GM12801 (cell line): ENCODE measurements around the gene C2CD5.

Experiments
- TF ChIP-seq, protein P1 (sequence below): IDR thresholded peaks from one replicate; pipeline ENCODE4 v1.5.1; 2011; ENCODE audit warnings: control low read depth; ENCODE audit not compliant: insufficient read length; ENCODE audit errors: extremely low read depth

C2CD5 gene

DNA sequence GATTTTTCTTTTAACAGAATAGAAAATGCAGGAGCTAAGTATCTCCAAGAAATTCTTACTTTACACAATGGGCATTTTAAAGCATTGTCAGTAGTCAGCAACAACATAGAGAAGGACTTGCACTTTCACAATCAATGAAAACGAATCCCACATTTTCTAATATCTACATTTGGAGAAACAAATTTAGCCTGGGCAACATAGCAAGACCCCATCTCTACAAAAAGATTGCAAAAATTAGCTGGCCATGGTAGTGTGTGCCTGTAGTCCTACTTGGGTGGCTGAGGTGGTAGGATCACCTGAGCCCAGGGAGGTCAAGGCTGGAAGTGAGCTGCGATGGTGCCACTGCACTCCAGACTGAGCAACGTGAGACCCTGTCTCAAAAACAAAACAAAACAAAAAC, 30.6 kb upstream of the C2CD5 start:
- TF ChIP-seq, protein P1, sequence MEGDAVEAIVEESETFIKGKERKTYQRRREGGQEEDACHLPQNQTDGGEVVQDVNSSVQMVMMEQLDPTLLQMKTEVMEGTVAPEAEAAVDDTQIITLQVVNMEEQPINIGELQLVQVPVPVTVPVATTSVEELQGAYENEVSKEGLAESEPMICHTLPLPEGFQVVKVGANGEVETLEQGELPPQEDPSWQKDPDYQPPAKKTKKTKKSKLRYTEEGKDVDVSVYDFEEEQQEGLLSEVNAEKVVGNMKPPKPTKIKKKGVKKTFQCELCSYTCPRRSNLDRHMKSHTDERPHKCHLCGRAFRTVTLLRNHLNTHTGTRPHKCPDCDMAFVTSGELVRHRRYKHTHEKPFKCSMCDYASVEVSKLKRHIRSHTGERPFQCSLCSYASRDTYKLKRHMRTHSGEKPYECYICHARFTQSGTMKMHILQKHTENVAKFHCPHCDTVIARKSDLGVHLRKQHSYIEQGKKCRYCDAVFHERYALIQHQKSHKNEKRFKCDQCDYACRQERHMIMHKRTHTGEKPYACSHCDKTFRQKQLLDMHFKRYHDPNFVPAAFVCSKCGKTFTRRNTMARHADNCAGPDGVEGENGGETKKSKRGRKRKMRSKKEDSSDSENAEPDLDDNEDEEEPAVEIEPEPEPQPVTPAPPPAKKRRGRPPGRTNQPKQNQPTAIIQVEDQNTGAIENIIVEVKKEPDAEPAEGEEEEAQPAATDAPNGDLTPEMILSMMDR: no peak

DNA sequence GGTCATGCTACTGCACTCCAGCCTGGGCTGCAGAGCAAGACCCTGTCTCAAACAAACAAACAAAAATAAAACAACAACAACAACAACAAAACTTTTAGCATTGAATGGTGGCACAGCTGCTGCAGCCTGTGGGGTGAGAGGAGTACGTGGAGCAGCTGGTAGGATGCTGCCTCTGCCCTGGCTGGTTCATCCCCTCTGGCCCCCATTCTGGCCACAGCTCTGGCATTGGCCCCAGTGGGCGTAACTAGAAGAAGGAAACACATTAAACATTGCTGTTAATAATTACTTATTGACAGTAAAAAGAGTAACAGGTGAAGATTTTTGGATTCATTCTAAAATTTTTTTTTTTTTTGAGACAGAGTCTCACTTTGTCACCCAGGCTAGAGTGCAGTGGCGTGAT, 28.8 kb upstream of the C2CD5 start:
- TF ChIP-seq, protein P1: no peak

DNA sequence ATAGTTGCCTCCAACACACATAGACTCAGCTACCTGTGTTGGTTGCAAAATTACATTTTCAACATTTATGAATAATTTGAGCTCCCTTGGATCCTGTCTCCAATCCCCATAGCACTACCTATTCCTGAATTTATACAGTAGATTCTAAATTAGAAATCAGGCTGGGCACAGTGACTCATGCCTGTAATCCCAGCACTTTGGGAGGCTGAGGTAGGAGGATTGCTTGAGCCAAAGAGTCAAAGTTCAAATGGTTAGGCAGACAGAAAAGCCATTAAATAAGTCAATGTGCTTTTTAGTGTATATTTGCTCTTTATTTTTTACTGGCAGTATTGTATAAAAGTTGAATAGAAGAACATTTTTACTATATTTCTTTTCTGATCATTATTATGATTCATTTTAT, 24.9 kb upstream of the C2CD5 start:
- TF ChIP-seq, protein P1: no peak

DNA sequence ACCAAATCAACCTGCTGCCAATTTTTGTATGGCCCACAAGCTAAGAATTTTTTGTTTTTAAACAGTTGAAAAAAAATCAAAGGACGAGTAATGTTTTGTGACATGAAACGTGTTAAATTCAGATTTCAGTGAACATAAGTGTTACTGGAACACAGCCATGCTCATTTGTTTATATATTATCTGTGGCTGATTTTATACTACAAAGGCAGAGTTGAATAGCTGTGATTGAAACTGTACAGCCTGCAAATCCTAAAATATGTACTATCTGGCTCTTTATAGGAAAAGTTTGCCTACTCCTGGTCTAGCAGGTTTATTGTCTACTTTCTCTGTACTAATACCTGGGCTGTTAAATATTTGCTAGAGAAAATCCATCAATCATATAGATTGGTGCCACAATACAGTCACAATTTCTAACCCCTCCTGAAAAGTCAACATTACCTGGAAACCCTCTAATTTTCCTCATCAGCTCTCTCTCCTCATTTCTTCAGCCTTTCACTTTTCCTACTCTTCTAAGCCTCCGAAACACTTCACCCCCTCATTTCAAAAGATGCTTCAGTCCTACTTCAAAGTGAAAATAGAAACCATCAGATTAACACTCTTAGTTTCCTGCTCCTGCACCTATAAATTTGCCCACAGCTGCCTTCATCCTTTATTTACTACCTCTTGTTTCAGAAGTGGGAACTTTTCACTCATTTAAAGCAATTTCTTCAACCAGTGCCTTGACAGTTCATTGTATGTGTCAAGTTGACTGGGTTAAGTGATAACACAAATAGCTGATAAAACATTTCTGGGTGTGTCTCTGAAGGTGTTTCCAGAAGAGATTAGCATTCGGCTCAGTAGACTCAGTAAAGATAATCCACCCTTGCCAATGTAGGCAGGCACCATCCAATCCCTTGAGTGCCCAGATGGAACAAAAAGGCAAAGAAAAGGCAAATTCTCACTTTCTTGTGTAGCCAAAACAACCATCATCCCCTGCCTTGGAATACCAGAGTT, 18.0 kb upstream of the C2CD5 start:
- TF ChIP-seq, protein P1: no peak

DNA sequence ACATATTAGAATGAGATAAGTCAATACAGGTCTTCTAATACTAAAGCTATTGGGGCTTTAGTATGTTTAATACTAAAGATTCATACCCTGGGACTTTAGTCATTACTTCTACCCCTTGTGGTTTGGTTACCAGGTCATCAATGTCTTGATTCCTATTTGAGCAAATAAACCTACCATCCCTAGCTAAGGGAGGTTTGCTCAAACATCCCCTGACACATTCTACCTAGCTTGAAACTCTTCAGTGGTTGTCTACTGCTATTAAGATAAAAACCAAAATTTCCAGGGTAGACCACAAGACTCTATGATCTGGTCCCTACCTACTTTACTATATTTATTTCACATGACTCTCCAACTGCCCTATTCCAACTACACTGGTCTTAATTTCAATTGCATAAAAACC, 7.3 kb upstream of the C2CD5 start:
- TF ChIP-seq, protein P1: no peak

DNA sequence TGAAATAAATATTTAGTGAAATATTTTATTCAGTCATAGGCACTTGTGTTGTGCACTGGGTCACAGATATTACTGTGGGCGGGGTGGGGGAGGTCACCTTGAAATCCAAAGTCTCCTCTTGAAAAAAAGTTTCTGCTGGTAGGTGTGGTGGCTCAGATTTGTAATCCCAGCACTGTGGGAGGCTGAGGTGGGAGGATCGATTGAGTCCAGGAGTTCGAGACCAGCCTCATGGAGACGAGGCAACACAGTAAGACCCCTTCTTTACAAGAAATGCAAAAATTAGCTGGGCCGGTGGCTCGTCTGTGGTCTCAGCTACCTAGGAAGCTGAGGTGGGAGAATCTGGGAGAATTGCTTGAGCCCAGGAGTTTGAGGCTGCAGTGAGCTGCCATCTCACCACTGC, 913 bp upstream of the C2CD5 start:
- TF ChIP-seq, protein P1: no peak

DNA sequence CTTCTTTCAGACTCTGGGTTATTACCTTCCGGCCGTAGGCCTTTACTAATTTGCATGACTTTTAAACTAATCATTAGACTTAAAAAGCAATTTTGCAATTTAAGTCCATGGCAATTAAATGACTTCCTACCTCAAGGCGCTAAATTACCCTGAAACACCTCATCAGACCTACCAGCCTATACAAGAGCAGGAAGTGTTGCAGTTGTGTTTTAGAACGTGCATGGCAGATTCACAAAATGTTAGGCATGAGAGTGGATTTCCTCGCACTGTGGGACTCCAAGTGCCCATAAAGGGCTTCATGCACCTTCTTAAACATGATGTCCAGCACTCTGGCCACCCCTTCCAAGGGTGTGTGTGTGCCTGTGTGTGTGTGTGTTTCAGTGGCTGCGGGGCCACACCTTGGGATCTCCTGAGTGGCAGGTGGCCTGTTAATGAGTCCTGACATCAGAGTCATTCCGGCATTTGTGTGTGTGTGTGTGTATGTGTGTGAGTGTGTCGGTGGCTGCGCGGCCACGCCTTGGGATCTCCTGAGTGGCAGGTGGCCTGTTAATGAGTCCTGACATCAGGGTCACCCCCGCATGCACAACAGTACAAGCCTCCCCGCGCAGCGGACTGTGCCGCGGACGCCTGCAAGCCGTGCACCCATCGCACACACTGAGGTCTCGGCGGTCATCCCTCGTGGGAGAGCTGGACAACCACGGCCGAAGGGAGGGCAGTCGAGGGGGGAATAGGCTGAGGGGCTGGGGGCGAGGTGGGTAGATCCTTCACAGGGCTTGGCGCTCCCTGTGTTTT, 900 bp downstream of the C2CD5 start:
- TF ChIP-seq, protein P1: no peak
